Measurements from ENCODE around the gene GRM2.
"Not testable (repeated sequence)": the region's sequence is repeated elsewhere in the genome, so short reads cannot be mapped to it uniquely, and the experiment has no call there.

Gene GRM2

GRCh38 chr3:51729042-51729633 lies 22.3 kb downstream of the GRM2 start:
- no peak for DNase-seq (ENCODE audit: low read depth)

GRCh38 chr3:51733859-51734571 lies 27.1 kb downstream of the GRM2 start:
- no peak for DNase-seq (ENCODE audit: low read depth)

- no peak for DNase-seq (ENCODE audit: low read depth)
Observed at GRCh38 chr3:51734572-51734907, 27.7 kb downstream of the GRM2 start.

- DNase-seq (ENCODE audit: low read depth), result no peak
Observed at GRCh38 chr3:51735039-51735438, 28.2 kb downstream of the GRM2 start.

- no peak for DNase-seq (ENCODE audit: low read depth)
Observed at GRCh38 chr3:51735950-51736349, 29.1 kb downstream of the GRM2 start.

GRCh38 chr3:51739110-51739509 lies 32.2 kb downstream of the GRM2 start:
- DNase-seq (ENCODE audit: low read depth), result no peak

GRCh38 chr3:51742320-51742719 lies 35.5 kb downstream of the GRM2 start:
- DNase-seq (ENCODE audit: low read depth), result not testable (repeated sequence)

GRCh38 chr3:51742978-51743377 lies 36.1 kb downstream of the GRM2 start:
- not testable (repeated sequence) for DNase-seq (ENCODE audit: low read depth)

GRCh38 chr3:51747840-51748239 lies 41.0 kb downstream of the GRM2 start:
- DNase-seq (ENCODE audit: low read depth), result no peak

DNA sequence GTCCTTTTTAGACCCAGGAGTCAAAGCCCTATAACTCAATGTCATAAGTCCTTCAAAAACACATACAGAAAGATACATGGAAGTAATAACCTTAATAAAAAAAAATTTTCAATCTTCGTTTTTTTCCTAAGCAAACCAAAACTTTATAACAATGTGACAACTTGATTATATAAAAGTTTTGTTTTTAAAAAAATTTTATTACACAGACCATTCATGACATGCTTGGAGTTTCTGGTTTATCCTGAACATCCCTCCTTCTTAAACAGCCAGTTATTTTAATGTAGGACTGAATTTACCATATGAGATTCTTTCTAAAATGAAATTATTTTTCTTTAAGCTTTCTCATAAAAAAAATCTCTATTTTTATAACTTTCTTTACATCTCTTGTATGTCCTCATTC lies 41.5 kb downstream of the GRM2 start:
- DNase-seq (ENCODE audit: low read depth), result no peak

- DNase-seq (ENCODE audit: low read depth), result no peak
Observed at GRCh38 chr3:51750878-51751277, 44.0 kb downstream of the GRM2 start.

GRCh38 chr3:51751287-51751686 lies 44.4 kb downstream of the GRM2 start:
- DNase-seq (ENCODE audit: low read depth), result no peak

DNA sequence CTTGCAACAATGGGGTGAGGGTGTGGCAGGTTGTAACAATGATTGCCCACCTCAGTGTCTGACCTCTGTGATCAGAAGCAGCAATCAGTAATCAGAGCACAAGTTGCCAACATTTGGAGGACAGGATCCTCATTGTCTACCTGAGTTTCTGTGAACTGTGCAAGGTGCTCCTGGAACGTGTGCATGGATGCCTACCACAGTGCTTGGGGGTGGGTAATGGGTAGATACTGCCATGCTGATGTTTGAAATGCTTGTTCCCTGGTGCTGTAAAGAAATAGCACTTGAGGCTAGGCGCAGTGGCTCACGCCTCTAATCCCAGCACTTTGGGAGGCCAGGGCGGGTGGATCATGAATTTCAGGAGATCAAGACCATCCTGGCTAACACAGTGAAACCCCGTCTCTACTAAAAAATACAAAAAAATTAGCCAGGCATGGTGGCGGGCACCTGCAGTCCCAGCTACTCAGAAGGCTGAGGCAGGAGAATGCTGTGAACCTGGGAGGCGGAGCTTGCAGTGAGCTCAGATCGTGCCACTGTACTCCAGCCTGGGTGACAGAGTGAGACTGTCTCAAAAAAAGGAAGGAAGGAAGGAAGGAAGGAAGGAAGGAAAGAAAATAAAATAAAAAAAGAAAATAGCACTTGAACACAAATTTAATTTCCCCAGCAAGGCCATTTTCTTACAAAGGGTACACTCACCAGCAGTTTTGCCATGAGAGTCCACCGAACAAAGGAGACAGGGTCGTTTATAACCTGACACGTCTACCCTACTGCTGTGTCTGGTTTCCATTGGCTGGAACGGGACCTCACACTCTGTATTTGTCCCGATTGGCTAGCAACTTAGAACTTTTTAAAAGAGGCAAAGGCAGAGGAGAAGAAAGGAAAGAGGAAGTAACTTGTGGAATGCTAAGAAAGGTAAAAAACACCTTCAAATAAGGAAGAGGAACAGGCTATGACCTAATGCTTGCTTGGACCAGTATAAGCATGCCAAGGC lies 47.2 kb downstream of the GRM2 start:
- not testable (repeated sequence) for DNase-seq (ENCODE audit: low read depth)

- no peak for DNase-seq (ENCODE audit: low read depth)
Observed at GRCh38 chr3:51759203-51759602, 52.3 kb downstream of the GRM2 start.

Measured in activated T-helper 1 cell treated with Interleukin-2 at 50 U/mL for 16 hours (primary cell).